Activated CD4-positive, alpha-beta T cell treated with anti-CD3 and anti-CD28 coated beads, Interleukin-2, amount 10 ng/mL, durations not matched to agents 7 days and 5 days (primary cell): ENCODE data around the gene PTPN6. TPM values are rescaled to one million over a fixed set of nuclear protein-coding genes. Genes with fewer than 3 reads are reported as not detected.
"Not testable (repeated sequence)": the region's sequence is repeated elsewhere in the genome, so short reads cannot be mapped to it uniquely, and the experiment has no call there.

Experiments used
- CTCF ChIA-PET: fragments of 350-600 bp; sonication (Branson Sonifier 250); formaldehyde crosslinking; loops from one replicate; lab custom pipeline; 2021; ENCODE audit warnings: antibody characterized with exemption; lab: Charles Lee
- POLR2A ChIA-PET: fragments of 350-600 bp; sonication (Branson Sonifier 250); formaldehyde crosslinking; loops from one replicate; lab custom pipeline; 2021; ENCODE audit warnings: antibody characterized with exemption; lab: Charles Lee
- DNase-seq: peaks from one replicate; pipeline ENCODE4 v3.0.0-alpha.2; 2020
- H3K27ac Mint-ChIP-seq: one replicate; pipeline ENCODE4 v1.8.0; 2021; ENCODE audit warnings: mild to moderate bottlenecking, moderate library complexity, mixed read lengths
- H3K27me3 Mint-ChIP-seq: one replicate; pipeline ENCODE4 v1.8.0; 2021; ENCODE audit warnings: mixed read lengths
- H3K36me3 Mint-ChIP-seq: one replicate; pipeline ENCODE4 v1.8.0; 2021; ENCODE audit warnings: low read depth, mixed read lengths
- H3K4me1 Mint-ChIP-seq: one replicate; pipeline ENCODE4 v1.8.0; 2021; ENCODE audit warnings: mixed read lengths
- H3K4me3 Mint-ChIP-seq: one replicate; pipeline ENCODE4 v1.8.0; 2021; ENCODE audit warnings: mild to moderate bottlenecking, moderate library complexity, mixed read lengths
- H3K9me3 Mint-ChIP-seq: one replicate; pipeline ENCODE4 v1.8.0; 2021; ENCODE audit warnings: mixed read lengths
- total RNA-seq, 2 experiments: library from RNA; stranded (reverse); gene quantifications; one replicate each; pipeline ENCODE4 v1.2.3, GENCODE V29; 2021

The PTPN6 gene
- 100 to 1,000 TPM; 346 to 354 TPM for total RNA-seq

DNA sequence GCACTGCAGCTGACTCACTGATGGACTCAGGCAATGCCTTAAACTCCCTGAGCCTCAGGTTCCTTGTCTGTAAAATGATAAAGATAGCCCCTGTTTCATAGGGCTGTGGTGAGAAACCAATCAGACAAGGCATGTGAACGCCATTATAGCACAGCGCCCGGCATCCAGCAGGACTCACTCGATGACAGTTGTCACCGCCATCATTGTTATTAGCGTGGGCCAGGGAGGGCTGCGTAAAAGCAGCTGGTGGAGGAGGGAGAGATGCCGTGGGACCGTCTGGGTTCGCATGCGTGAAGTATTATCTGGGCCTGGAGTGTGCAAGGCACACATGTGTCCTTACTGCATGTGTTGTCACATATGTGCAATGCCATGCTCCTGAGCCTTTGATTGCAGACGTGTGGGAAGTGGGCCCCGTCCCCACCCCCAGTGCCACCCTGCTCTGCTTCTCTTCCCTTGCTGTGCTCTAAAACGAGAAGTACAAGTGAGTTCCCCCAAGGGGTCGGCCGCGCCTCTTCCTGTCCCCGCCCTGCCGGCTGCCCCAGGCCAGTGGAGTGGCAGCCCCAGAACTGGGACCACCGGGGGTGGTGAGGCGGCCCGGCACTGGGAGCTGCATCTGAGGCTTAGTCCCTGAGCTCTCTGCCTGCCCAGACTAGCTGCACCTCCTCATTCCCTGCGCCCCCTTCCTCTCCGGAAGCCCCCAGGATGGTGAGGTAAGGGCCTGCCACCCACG lies at the start of gene PTPN6:
PTPN6 (plus strand) TSS at position 546 of the 730 bp plus-strand sequence; CDS start at position 703, 157 bp downstream.
- Mint-ChIP-seq H3K27ac (peak within 1 kb of the TSS; percentile 98), H3K4me3 (peak within 1 kb of the TSS; percentile 100), H3K36me3 (peaks cover 43% of the 10 kb centered on the region), H3K4me1 (peaks cover 64% of the 10 kb centered on the region), H3K9me3 (no peaks in the 10 kb centered on the region), H3K27me3 (no peaks in the 10 kb centered on the region)
- POLR2A ChIA-PET: interaction anchor here (1.0 kb wide), 1 partner anchor 8 kb away, joined by 3 read pairs; no protein-coding TSS in a partner anchor
- DNase-seq: peak; percentile 68
- CTCF ChIA-PET: interaction anchor here (0.8 to 17.8 kb wide), 7 partner anchors 9 to 125 kb away, joined by 3 to 388 read pairs (median 7); partner anchors contain the start of gene SPSB2

DNA sequence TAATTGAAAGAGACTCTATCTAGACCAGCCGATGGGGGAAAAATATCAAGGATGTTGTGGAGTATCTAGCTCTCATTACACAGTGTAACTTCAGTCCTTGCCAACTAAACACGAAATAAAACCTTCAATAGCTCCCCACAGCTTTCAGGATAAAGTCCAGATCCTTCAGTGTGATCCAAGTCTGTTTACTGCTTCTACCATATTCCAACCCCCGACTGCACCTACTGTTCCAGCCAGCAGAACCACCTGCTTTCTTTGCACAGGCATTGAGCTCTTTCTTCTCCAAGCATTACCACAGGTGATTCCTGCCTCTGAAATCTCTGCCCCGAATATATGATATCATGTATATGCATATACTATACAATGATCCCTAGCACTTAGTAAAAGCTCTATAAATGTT lies 48.7 kb upstream of the PTPN6 start:
- ChIA-PET CTCF (interaction anchor here (1.0 to 2.7 kb wide), 3 partner anchors 9 to 10 kb away, joined by 3 to 25 read pairs (median 4); no protein-coding TSS in a partner anchor), POLR2A (no interaction called here)
- Mint-ChIP-seq H3K9me3 (no peaks in the 10 kb centered on the region), H3K4me1 (peaks cover 12% of the 10 kb centered on the region), H3K36me3 (no peaks in the 10 kb centered on the region), H3K4me3 (no peak overlapping the region), H3K27me3 (no peaks in the 10 kb centered on the region), H3K27ac (no peak overlapping the region)
- DNase-seq: no peak

DNA sequence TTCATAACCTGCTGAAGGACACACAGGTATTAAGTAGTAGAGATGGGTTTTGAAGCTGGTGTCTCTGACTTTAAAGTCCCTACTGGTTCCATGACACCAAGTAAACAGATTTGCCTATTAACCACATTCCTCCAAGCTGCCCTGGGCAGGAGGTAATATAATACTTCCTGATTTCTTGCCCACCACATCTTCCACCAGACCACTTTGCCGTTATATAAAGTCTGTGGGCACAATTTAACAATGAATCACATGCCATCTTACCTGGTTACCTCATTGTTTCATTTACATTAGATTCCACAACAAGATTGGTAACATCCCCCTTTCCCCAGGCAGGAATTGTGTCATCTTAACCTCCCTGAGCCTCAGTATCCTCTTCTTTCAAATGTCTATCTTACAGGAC lies 47.4 kb upstream of the PTPN6 start:
- no peak for DNase-seq
- POLR2A ChIA-PET: interaction anchor here (0.6 kb wide), 1 partner anchor 346 kb away, joined by 4 read pairs; no protein-coding TSS in a partner anchor
- Mint-ChIP-seq H3K4me3 (no peak overlapping the region), H3K27me3 (no peaks in the 10 kb centered on the region), H3K9me3 (no peaks in the 10 kb centered on the region), H3K27ac (no peak overlapping the region), H3K4me1 (peaks cover 12% of the 10 kb centered on the region), H3K36me3 (no peaks in the 10 kb centered on the region)
- CTCF ChIA-PET: interaction anchor here (2.7 to 5.6 kb wide), 3 partner anchors 11 to 31 kb away, joined by 11 to 31 read pairs (median 25); partner anchors contain the start of gene SPSB2

DNA sequence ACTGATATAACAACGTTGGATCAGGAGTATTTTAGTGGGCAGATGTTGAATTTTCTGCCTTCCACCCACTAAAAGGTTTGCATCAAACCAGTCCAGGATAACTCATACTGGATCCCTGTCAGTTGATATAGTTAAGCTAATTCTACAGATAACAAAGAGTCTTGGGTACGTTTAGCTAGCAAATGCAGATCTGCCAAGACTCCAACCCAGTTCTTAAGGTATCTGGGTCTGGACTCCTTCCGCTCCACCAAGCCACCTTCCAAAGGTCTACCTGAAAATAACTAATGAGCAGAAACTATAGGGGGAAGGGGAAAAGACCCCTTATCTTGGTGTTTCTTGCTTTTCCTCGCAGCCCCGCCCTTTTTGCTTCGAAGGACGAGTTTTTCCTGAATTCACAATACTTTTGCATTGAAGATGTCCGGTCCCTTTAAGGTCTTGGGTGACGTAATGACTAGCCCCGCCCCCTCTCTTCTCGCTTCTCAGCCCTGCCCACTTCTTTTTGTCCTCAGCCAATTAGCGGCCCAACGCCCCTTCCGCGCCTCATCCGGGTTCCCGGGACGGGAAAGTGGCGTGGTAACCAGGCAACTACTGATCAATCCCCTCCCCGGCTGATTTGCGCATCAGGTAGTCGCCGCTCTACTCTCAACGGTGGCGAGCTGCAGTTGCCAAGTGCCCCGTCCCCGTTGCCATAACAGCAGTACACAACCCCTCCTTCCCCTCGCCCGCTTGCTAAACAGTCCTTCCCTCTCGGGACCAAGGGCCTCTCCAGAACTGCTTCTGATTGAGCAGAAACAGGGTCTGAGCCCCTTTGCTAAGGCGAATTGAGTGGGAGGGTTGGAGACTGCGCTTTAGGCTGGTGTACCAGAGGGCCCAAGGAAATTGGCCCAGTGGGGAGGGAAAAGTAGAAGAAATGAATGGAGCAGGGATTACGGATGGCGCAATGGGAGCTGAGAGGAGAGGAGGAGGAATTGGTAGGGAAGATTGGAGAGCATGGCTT lies 46.6 kb upstream of the PTPN6 start, which contains the start of gene LRRC23:
LRRC23 (plus strand) TSS at position 543 of the 997 bp plus-strand sequence. CDS start 812 bp downstream, outside the sequence.
- no peak within 1 kb of the TSS for H3K4me3 Mint-ChIP-seq
- H3K36me3 Mint-ChIP-seq: no peaks in the 10 kb centered on the region
- no peak within 1 kb of the TSS for H3K27ac Mint-ChIP-seq
- DNase-seq: peak; percentile 99
- POLR2A ChIA-PET: no interaction called here
- H3K27me3 Mint-ChIP-seq: no peaks in the 10 kb centered on the region
- H3K4me1 Mint-ChIP-seq: peaks cover 11% of the 10 kb centered on the region
- CTCF ChIA-PET: interaction anchor here (1.1 to 5.6 kb wide), 5 partner anchors 13 to 35 kb away, joined by 5 to 31 read pairs (median 11); partner anchors contain the start of gene SPSB2
- H3K9me3 Mint-ChIP-seq: no peaks in the 10 kb centered on the region

DNA sequence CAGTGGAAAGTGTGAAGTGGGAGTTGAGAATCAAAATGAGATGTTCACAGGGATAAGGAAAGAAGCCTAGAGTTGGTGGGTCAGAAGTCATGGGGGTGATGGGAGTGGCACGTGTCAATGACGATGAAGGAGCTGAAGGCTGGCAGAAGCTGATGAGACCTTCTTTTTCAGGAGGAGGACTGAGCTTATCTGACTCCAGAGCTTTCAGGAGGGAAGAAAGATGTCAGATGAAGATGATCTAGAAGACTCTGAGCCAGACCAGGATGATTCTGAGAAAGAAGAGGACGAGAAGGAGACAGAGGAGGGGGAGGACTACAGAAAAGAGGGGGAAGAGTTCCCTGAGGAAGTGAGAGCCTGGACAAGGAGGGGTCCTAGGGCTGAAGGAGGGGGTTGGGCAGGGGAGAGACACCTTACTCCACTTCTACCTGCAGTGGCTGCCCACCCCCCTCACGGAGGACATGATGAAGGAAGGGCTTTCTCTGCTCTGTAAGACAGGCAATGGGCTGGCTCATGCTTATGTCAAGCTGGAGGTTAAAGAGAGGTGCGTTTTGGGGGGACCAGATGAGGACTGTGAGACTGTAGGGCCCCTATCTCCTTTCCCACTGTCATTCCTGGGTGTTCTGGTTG lies 45.6 kb upstream of the PTPN6 start:
- Mint-ChIP-seq H3K9me3 (no peaks in the 10 kb centered on the region), H3K27ac (no peak overlapping the region)

DNA sequence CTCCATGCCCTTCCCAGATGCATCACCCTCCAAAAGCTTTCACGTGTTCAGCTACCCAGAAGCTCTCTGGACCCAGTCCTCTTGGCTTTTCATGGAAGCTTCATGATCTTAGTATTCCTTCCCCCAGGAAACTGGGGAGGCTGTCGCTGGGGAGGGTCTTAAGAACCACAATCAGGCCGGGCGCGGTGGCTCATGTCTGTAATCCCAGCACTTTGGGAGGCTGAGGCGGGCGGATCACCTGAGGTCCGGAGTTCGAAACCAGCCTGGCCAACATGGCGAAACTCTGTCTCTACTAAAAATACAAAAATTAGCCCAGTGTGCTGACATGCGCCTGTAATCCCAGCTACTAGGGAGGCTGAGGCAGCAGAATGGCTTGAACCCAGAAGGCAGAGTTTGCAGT lies 43.0 kb upstream of the PTPN6 start:
- not testable (repeated sequence) for DNase-seq, H3K27me3 Mint-ChIP-seq, H3K9me3 Mint-ChIP-seq, H3K4me3 Mint-ChIP-seq, H3K4me1 Mint-ChIP-seq, H3K27ac Mint-ChIP-seq, H3K36me3 Mint-ChIP-seq
- ChIA-PET POLR2A (interaction anchor here (1.1 kb wide), 2 partner anchors 9 to 16 kb away, joined by 3 to 4 read pairs; no protein-coding TSS in a partner anchor), CTCF (interaction anchor here (0.6 to 5.6 kb wide), 10 partner anchors 8 to 205 kb away, joined by 3 to 31 read pairs (median 6); partner anchors contain the start of genes PTMS and SPSB2)

More for the DNA sequence above, 45.6 kb upstream of the PTPN6 start:
- H3K4me3 Mint-ChIP-seq: no peak overlapping the region
- ChIA-PET POLR2A (no interaction called here), CTCF (interaction anchor here (1.1 to 5.6 kb wide), 7 partner anchors 9 to 36 kb away, joined by 3 to 31 read pairs (median 6); partner anchors contain the start of genes ENO2 and SPSB2)
- no peak for DNase-seq
- H3K4me1 Mint-ChIP-seq: peaks cover 4% of the 10 kb centered on the region
- no peaks in the 10 kb centered on the region for H3K36me3 Mint-ChIP-seq
- H3K27me3 Mint-ChIP-seq: no peaks in the 10 kb centered on the region

DNA sequence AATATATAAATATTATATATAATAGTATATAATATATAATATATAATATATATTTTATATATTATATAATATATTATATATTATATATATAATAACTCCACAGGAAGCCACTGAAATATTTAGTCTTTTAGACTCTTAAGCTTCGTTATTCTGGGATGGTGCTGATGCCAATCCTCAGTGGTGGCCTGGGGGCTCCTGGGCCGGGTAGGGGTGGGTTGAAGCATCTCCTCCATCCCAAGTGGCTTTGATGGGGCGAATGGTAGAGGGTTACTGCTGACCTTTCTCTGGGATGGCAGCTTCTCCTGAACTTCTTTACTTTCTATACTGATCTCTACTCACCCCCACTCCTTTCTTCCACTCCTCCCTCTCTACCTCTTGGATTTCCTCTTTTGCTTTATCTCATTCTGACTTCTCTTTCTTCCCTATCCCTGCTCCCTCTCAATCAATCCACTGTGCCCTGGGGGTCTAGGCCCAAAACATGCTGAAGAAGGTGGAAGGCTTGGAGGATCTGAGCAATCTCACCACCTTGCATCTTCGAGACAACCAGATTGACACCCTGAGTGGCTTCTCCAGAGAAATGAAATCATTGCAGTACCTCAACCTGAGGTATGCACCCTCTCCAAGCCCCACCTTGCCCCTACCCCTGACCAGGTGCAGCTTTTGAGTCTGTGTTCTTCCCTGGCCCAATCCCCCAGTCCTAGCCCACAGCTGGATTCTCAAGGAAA lies 41.6 kb upstream of the PTPN6 start:
- Mint-ChIP-seq H3K27ac (no peak overlapping the region), H3K36me3 (no peaks in the 10 kb centered on the region), H3K9me3 (no peaks in the 10 kb centered on the region), H3K4me1 (peaks cover 15% of the 10 kb centered on the region), H3K27me3 (no peaks in the 10 kb centered on the region), H3K4me3 (no peak overlapping the region)
- DNase-seq: no peak
- ChIA-PET CTCF (interaction anchor here (1.5 to 5.6 kb wide), 4 partner anchors 14 to 37 kb away, joined by 3 to 31 read pairs (median 6); partner anchors contain the start of genes C12orf57, RNU7-1 and SPSB2), POLR2A (no interaction called here)

DNA sequence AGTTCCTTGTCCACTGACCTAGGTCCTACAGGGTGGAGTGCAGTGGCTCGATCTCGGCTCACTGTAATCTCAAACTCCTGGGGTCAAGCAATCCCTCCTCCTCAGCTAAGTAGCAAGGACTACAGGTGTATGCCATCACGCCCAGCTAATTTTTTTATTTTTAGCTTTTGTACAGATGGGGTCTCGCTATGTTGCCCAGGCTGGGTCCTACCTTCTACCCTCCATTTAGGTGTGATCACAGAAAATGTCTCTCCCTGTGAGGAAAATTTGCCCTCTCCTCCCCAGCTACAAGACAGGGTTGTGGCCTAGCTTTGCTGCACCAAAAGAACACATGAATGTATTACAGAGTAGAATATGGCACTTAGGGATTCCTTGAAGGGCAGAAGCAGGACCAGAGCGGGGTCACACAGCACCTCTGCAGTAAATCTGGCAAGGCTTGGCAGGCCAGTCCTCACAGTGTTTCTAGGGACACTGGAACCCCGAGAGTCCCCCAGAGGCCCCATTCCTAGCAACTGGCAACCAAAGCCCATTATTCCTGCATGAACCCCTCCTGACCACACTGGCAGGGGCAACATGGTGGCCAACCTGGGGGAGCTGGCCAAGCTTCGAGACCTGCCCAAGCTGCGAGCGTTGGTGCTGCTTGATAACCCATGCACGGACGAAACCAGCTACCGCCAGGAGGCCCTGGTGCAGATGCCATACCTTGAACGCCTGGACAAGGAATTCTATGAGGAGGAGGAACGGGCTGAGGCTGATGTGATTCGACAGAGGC lies 38.8 kb upstream of the PTPN6 start:
- Mint-ChIP-seq H3K27me3 (no peaks in the 10 kb centered on the region), H3K9me3 (no peaks in the 10 kb centered on the region), H3K4me1 (peaks cover 39% of the 10 kb centered on the region), H3K27ac (peak overlapping the region; percentile 82), H3K4me3 (peak overlapping the region; percentile 84), H3K36me3 (peaks cover 13% of the 10 kb centered on the region)
- DNase-seq: no peak
- CTCF ChIA-PET: interaction anchor here (0.5 to 6.3 kb wide), 11 partner anchors 9 to 197 kb away, joined by 3 to 39 read pairs (median 4); partner anchors contain the start of genes ATN1 and SPSB2
- POLR2A ChIA-PET: no interaction called here

DNA sequence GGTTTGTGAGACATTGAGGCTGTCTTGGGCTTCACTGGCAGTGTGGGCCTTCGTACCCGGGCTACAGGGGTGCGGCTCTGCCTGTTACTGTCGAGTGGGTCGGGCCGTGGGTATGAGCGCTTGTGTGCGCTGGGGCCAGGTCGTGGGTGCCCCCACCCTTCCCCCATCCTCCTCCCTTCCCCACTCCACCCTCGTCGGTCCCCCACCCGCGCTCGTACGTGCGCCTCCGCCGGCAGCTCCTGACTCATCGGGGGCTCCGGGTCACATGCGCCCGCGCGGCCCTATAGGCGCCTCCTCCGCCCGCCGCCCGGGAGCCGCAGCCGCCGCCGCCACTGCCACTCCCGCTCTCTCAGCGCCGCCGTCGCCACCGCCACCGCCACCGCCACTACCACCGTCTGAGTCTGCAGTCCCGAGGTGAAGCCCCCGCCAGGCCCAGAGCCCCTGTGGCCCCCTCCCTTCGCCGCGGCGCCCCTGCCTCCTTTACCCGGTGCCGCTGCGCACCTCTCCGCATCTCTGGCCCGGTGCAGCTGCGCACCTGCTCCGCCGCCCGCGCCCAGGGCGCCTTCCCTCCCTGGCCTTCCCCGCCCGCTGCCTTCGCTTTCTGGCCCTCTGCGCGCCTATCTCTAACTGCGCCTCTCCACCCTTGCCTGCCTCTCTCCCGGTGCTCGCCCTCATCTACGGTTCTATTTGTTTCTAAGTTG lies 36.8 kb upstream of the PTPN6 start, which contains the start of gene ENO2:
ENO2 (plus strand) TSS at position 335 of the 701 bp plus-strand sequence. CDS start 1,253 bp downstream, outside the sequence.
- peak within 1 kb of the TSS; percentile 91 for H3K27ac Mint-ChIP-seq
- H3K4me3 Mint-ChIP-seq: peak within 1 kb of the TSS; percentile 84
- peaks cover 43% of the 10 kb centered on the region for H3K4me1 Mint-ChIP-seq
- H3K9me3 Mint-ChIP-seq: no peaks in the 10 kb centered on the region
- CTCF ChIA-PET: interaction anchor here (0.6 to 6.3 kb wide), 7 partner anchors 8 to 569 kb away, joined by 3 to 39 read pairs (median 4); partner anchors contain the start of gene ATN1
- peak; percentile 78 for DNase-seq
- POLR2A ChIA-PET: interaction anchor here (0.5 kb wide), 2 partner anchors 23 to 34 kb away, joined by 3 to 4 read pairs; no protein-coding TSS in a partner anchor
- no peaks in the 10 kb centered on the region for H3K27me3 Mint-ChIP-seq
- H3K36me3 Mint-ChIP-seq: peaks cover 24% of the 10 kb centered on the region
